AG08395 (cell line): ENCODE results near the gene KDM6B.

Source experiments
- DNase-seq: peaks from one replicate; pipeline ENCODE4 v3.0.0; 2012; ENCODE audit warnings: mixed read lengths, low spot score

The KDM6B gene

GRCh38 chr17:7840441-7840840, 6.4 kb downstream of the KDM6B start:
- no peak for DNase-seq

GRCh38 chr17:7840875-7841274, 6.9 kb downstream of the KDM6B start:
- DNase-seq: no peak

GRCh38 chr17:7841396-7841914, 7.4 kb downstream of the KDM6B start:
- DNase-seq: peak; percentile 89

DNA sequence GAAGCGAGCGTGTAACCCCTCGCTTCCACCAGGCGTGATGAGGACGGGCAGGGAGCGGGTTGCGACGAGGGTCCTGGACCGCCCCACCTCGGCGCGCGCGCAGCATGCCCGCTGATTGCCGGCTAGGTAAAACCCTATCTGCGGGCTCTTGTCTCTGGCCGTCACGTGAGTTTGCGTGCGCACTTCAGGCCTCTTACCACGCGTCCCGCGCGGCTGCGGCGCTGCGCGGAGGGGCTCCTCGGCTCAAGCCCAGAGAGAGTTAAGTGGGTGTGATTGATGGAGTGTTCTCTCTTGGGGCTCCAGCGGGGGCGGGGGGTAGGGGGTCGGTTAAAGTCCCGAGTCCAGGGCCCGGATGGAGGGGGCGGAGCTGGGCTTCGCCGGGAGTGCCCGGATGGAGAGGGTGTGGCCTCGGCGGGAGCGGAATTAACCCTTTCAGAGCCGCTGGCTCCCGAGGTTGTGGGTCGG, 7.9 kb downstream of the KDM6B start:
- DNase-seq: peak; percentile 85

DNA sequence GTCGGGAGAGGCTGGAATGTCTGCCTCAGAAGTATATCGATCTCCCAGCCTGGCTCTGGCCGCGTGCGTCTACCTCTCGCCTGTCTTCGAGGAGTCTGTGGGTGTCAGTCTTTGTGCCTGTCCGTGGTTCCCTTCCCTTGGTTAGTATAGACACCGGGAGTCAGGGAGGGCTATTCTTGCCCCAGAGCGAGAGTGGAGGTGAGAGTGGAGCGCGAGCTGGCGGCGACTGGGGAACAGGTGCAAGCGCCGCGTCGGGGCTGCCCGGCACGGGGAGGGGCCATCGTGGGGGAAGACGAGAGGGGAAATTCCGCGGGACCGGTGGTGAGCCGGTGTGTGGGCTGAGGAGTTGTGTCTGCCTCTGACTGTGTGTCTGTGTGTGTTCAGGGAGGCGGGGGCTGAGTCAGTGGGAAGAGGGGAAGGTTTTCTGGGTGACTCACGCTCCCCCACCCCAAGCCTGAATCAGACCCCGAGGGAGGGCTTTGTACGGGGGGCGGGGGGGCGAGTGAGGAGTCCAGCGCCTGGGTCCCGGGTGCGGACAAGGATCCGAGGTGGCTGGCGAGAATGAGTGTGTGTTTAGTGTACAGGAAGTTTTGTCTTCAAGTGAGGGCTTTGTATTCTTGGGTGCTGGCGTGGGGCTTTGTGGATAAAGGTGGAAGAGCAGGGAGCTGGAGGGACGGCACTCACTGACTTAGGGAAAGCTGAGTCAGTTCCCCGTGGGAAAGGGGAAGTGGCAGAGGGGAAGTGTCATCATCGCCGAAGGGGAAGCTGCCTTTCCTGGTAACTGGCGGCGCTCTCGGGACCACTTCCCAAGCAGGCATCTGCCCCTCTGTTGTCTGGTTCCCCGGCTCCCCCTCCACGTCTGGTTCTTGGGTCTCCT, 8.6 kb downstream of the KDM6B start:
- DNase-seq: peak; percentile 62

- no peak for DNase-seq
Observed at GRCh38 chr17:7843257-7843535, 9.2 kb downstream of the KDM6B start.

GRCh38 chr17:7843536-7844291, 9.7 kb downstream of the KDM6B start:
- peak; percentile 70 for DNase-seq

DNA sequence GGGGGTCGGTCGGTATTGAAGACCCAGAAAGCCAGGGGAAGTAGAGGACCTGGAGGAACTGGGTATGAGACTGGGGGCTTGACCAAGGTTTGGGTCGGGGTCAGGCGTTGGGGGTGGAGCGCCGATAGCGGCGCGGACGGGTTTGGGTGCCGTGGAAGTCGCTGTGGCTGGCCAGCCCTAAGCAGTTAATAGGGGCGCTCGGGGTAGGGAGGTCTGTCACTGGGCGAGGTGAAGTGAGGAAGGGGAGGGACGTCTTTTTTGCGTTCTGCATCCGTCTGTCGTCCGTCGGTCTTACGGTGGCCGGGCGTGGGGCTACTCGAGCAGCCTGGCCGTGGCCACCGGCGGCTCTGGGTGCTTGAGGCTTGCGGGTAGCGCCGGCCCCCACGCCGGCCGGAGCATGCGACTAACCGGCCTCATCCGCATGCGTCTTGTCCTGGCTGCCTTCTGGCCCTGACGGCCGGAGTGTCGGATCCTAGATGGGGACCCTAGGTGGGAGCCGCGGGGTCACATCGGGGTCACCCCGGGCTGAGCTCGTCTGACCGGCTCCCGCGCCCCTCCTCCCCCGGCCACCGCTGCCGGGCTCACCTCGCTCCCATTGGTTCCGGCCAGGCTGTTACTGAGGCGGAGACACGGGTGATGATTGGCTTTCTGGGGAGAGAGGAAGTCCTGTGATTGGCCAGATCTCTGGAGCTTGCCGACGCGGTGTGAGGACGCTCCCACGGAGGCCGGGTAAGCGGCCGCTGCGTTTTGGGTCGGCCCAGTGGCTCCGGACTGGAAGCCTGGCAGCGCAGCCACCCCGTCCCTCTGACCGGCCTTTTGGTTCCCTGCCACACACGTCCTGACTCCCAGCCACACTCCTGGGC, 10.5 kb downstream of the KDM6B start:
- DNase-seq: peak; percentile 94

DNA sequence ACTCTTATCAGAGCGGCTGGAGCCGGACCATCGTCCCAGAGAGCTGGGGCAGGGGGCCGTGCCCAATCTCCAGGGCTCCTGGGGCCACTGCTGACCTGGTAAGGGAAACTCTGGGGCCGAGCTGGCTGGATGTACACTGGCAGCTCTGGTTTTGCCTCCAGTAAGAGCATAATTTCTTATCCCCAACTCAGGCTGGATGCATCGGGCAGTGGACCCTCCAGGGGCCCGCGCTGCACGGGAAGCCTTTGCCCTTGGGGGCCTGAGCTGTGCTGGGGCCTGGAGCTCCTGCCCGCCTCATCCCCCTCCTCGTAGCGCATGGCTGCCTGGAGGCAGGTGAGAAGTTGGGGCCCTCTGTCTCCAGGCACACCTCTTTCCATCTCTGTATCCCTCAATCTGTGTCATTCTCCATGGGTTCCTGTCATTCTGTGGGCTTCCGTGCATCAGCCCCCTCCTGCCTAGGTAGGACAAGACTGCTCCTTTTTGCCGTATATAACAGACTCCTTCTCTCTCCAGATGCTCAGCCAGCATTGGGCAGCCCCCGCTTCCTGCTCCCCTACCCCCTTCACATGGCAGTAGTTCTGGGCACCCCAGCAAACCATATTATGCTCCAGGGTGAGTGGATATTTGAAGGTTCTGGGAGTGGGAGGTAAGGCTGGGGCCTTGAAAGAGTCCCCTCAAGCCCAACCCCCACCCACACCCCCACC, 11.5 kb downstream of the KDM6B start:
- DNase-seq: no peak

- DNase-seq: no peak
Observed at GRCh38 chr17:7846063-7846735, 12.2 kb downstream of the KDM6B start.

- no peak for DNase-seq
Observed at GRCh38 chr17:7846765-7847661, 13.0 kb downstream of the KDM6B start.

DNA sequence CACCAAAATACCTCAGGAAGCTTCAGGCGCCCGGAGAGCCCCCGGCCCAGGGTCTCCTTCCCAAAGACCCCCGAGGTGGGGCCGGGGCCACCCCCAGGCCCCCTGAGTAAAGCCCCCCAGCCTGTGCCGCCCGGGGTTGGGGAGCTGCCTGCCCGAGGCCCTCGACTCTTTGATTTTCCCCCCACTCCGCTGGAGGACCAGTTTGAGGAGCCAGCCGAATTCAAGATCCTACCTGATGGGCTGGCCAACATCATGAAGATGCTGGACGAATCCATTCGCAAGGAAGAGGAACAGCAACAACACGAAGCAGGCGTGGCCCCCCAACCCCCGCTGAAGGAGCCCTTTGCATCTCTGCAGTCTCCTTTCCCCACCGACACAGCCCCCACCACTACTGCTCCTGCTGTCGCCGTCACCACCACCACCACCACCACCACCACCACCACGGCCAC, 14.1 kb downstream of the KDM6B start:
- DNase-seq: no peak

DNA sequence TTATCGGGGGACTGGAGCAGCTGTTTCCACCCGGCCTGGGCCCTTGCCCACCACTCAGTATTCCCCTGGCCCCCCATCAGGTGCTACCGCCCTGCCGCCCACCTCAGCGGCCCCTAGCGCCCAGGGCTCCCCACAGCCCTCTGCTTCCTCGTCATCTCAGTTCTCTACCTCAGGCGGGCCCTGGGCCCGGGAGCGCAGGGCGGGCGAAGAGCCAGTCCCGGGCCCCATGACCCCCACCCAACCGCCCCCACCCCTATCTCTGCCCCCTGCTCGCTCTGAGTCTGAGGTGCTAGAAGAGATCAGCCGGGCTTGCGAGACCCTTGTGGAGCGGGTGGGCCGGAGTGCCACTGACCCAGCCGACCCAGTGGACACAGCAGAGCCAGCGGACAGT, 14.7 kb downstream of the KDM6B start:
- no peak for DNase-seq

GRCh38 chr17:7849130-7849750, 15.2 kb downstream of the KDM6B start:
- DNase-seq: no peak

GRCh38 chr17:7849751-7850504, 15.9 kb downstream of the KDM6B start:
- no peak for DNase-seq

DNA sequence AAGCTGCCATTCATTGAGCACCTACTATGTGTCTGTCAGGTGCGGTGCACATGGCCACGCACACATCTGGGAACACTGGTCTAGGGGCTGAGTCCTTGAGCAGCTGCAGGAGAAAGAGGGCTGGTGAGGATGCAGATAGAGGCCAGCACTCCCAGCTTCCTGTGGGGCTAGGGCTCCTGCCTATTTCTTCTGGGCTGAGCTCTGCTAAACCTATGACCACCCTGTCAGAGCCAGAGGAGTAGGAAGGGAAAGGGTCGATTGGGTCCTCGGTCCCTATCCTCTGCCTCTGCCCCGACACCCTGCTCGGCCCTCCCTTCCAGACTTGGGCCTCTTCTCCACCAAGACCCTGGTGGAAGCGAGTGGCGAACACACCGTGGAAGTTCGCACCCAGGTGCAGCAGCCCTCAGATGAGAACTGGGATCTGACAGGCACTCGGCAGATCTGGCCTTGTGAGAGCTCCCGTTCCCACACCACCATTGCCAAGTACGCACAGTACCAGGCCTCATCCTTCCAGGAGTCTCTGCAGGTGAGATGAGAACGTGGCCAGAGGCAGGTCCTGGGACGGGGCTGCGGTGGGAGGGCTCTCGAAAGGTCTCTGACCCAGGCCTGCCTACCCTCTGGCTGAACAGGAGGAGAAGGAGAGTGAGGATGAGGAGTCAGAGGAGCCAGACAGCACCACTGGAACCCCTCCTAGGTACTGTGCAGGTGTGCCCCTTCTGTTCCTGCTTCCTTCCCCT, 16.9 kb downstream of the KDM6B start:
- no peak for DNase-seq

GRCh38 chr17:7851438-7852261, 17.6 kb downstream of the KDM6B start:
- peak; percentile 91 for DNase-seq
